Measurements from ENCODE around the gene BCL11B. TPM values are rescaled to one million over a fixed set of nuclear protein-coding genes. Genes with fewer than 3 reads are reported as not detected.

BCL11B gene
- total and polyA plus RNA-seq, 10 of the 15 experiments (the other 5 are each of a cell fraction or from before 2014, with no cell fraction given), result 0.38 to 5.5 (median 1.3) TPM

- FAIRE-seq, result no peak
- H2AFZ ChIP-seq (ENCODE audit: control insufficient read depth, low read depth, low read length), result no peak overlapping the region
- H3K27me3 ChIP-seq (replicated peaks in 1 of 2; ENCODE audit: control insufficient read depth in 2 of 2, insufficient read depth in 2 of 2, low read length in 1 of 2), result peaks cover 12 to 18% of the 10 kb centered on the region in 2 experiments
- H3K36me3 ChIP-seq (ENCODE audit: control insufficient read depth in 2 of 2, insufficient read depth in 2 of 2, low read length in 1 of 2), result no peaks in the 10 kb centered on the region
- SMC1A ChIA-PET (ENCODE audit: uncharacterized antibody, unreplicated experiment), result interaction anchor here (0.6 to 6.2 kb wide), 13 partner anchors 14 to 1965 kb away, joined by 3 to 63 read pairs (median 4); no protein-coding TSS in a partner anchor
- H4K20me1 ChIP-seq (ENCODE audit: control insufficient read depth, insufficient read depth), result no peaks in the 10 kb centered on the region
- no peak for TF ChIP-seq POLR2AphosphoS2 (IDR thresholded peaks at IDR 0.05; ENCODE audit: low read depth, low read length)
- no peak for TF ChIP-seq E2F8 (IDR thresholded peaks at IDR 0.05; ENCODE audit: low read depth, partially characterized antibody)
- TF ChIP-seq BMI1 (IDR thresholded peaks at IDR 0.05; ENCODE audit: borderline replicate concordance), result no peak
- no peak for TF ChIP-seq TCF12 (IDR thresholded peaks at IDR 0.05; ENCODE audit: low read depth, low read length)
- no peak for TF ChIP-seq RB1 (IDR thresholded peaks at IDR 0.05; ENCODE audit: borderline replicate concordance)
- TF ChIP-seq BCL11A (IDR thresholded peaks at IDR 0.05; ENCODE audit: low read depth, low read length), result no peak
- no peak for TF ChIP-seq MAX (IDR thresholded peaks at IDR 0.05; ENCODE audit: low read depth, low read length)
- no peak overlapping the region for H3K4me3 ChIP-seq
- peaks cover 6% of the 10 kb centered on the region for H3K4me1 ChIP-seq (ENCODE audit: control insufficient read depth, insufficient read depth, low read length)
- ATAC-seq, result no peak
- no peaks in the 10 kb centered on the region for H3K9me3 ChIP-seq (replicated peaks; ENCODE audit: control insufficient read depth, insufficient read depth, low read length)
- H3K4me2 ChIP-seq (ENCODE audit: control insufficient read depth, insufficient read depth), result no peak overlapping the region
- BruUV-seq (replicated peaks), result no TSS peak
- intact Hi-C loops (cut with micrococcal nuclease; ENCODE audit: unreplicated experiment), result loop anchor here (2.0 to 10.0 kb wide), 4 partner anchors 147 to 1553 kb away; no protein-coding TSS in a partner anchor
- H3K9ac ChIP-seq (ENCODE audit: control insufficient read depth, insufficient read depth, low read length), result no peak overlapping the region
- CTCF ChIA-PET, result interaction anchor here (0.6 to 8.4 kb wide), 10 partner anchors 19 to 1311 kb away, joined by 3 to 83 read pairs (median 4); no protein-coding TSS in a partner anchor
- H3K79me2 ChIP-seq (ENCODE audit: control insufficient read depth, insufficient read depth, low read length), result no peaks in the 10 kb centered on the region
- in situ Hi-C loops (cut with MboI), result loop anchor here (10.0 to 25.0 kb wide), 2 partner anchors 1131 to 1563 kb away; no protein-coding TSS in a partner anchor
- RAD21 ChIA-PET (ENCODE audit: unreplicated experiment), result interaction anchor here (0.7 to 10.2 kb wide), 9 partner anchors 17 to 1561 kb away, joined by 3 to 91 read pairs (median 6); no protein-coding TSS in a partner anchor
- DNase-seq (ENCODE audit: low read depth, low spot score), result no peak
- no peak overlapping the region for H3K27ac ChIP-seq (ENCODE audit: control insufficient read depth, insufficient read depth)
- POLR2A ChIA-PET, result interaction anchor here (0.5 kb wide), 1 partner anchor 1039 kb away, joined by 3 read pairs; no protein-coding TSS in a partner anchor
- WGBS (ENCODE audit: insufficient coverage, insufficient replicate concordance, low lambda C conversion rate, missing lambda C conversion rate), result 31% methylated on average over 14 of the region's 16 CpGs
Measured at GRCh38 chr14:99267837-99268781, 3.9 kb downstream of the BCL11B start.
